Activated CD8-positive, alpha-beta T cell treated with anti-CD3 and anti-CD28 coated beads for 36 hours (primary cell): ENCODE data around the gene FMNL3. TPM values are rescaled to one million over a fixed set of nuclear protein-coding genes. Genes with fewer than 3 reads are reported as not detected.

ENCODE experiments used
- ATAC-seq: fragments of 200-7000 bp; cut with Tn5 transposase; one replicate; pipeline ENCODE4 v1.10.0; 2021; ENCODE audit warnings: mild to moderate bottlenecking, moderate library complexity
- CTCF ChIA-PET: fragments of 350-600 bp; sonication (Branson Sonifier 250); formaldehyde crosslinking; loops from one replicate; lab custom pipeline; 2021; ENCODE audit warnings: antibody characterized with exemption; lab: Charles Lee
- POLR2A ChIA-PET: fragments of 350-600 bp; sonication (Branson Sonifier 250); formaldehyde crosslinking; loops from one replicate; lab custom pipeline; 2021; ENCODE audit warnings: antibody characterized with exemption; lab: Charles Lee
- DNase-seq: peaks from one replicate; pipeline ENCODE4 v3.0.0-alpha.2; 2020
- H3K27ac Mint-ChIP-seq: one replicate; pipeline ENCODE4 v1.8.0; 2021; ENCODE audit warnings: mild to moderate bottlenecking, mixed read lengths
- H3K27me3 Mint-ChIP-seq: one replicate; pipeline ENCODE4 v1.8.0; 2021; ENCODE audit warnings: mixed read lengths
- H3K36me3 Mint-ChIP-seq: one replicate; pipeline ENCODE4 v1.8.0; 2021; ENCODE audit warnings: low read depth, mixed read lengths
- H3K4me1 Mint-ChIP-seq: one replicate; pipeline ENCODE4 v1.8.0; 2021; ENCODE audit warnings: low read depth, mixed read lengths
- H3K4me3 Mint-ChIP-seq: one replicate; pipeline ENCODE4 v1.8.0; 2021; ENCODE audit warnings: mild to moderate bottlenecking, moderate library complexity, mixed read lengths
- H3K9me3 Mint-ChIP-seq: one replicate; pipeline ENCODE4 v1.8.0; 2021; ENCODE audit warnings: mixed read lengths
- intact Hi-C: fragments of 100-400 bp; cut with micrococcal nuclease; formaldehyde crosslinking; loops from one replicate; pipeline ENCODE4 v1.10.0; 2022
- total RNA-seq, 2 experiments: library from RNA; stranded (reverse); gene quantifications; one replicate each; pipeline ENCODE4 v1.2.3, GENCODE V29; 2021
- TF ChIP-seq, protein P1 (sequence below): fragments of 200-600 bp; IDR thresholded peaks from one replicate; pipeline ENCODE4 v1.8.0; 2022; ENCODE audit warnings: antibody characterized with exemption, mild to moderate bottlenecking

FMNL3 gene
- total RNA-seq, 2 experiments from 2014 or later, result 22.8 to 23.5 TPM

DNA sequence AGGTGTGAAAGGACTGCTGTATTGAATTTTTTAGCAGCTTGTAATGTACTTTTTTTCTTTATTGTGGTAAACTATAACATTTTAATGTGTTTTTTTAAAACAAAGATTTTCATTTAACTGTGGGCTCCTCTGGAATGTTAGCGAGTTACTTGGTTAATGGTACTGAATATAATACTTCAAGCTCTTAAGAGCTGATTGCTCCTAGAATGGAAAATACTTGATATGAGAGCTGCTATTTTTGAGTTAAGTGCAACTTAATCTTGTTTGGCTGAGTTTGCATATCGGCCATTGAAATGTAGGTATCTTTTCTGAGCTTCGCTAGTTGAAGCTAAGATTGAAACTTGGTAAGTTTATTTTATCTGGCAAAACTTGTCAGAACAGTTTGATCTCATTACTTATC lies 41.6 kb upstream of the FMNL3 start:
- intact Hi-C loops, result loop anchor here (2.0 kb wide), 1 partner anchor 14 kb away; no protein-coding TSS in a partner anchor
- no peak for ATAC-seq
- H3K4me1 Mint-ChIP-seq, result peaks cover 90% of the 10 kb centered on the region
- CTCF ChIA-PET, result interaction anchor here (0.7 to 8.5 kb wide), 7 partner anchors 8 to 218 kb away, joined by 3 to 104 read pairs (median 5); partner anchors contain the start of gene TMBIM6
- H3K27ac Mint-ChIP-seq, result peak overlapping the region; percentile 96
- TF ChIP-seq, protein P1, sequence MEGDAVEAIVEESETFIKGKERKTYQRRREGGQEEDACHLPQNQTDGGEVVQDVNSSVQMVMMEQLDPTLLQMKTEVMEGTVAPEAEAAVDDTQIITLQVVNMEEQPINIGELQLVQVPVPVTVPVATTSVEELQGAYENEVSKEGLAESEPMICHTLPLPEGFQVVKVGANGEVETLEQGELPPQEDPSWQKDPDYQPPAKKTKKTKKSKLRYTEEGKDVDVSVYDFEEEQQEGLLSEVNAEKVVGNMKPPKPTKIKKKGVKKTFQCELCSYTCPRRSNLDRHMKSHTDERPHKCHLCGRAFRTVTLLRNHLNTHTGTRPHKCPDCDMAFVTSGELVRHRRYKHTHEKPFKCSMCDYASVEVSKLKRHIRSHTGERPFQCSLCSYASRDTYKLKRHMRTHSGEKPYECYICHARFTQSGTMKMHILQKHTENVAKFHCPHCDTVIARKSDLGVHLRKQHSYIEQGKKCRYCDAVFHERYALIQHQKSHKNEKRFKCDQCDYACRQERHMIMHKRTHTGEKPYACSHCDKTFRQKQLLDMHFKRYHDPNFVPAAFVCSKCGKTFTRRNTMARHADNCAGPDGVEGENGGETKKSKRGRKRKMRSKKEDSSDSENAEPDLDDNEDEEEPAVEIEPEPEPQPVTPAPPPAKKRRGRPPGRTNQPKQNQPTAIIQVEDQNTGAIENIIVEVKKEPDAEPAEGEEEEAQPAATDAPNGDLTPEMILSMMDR, result no peak
- no peak for DNase-seq
- H3K27me3 Mint-ChIP-seq, result no peaks in the 10 kb centered on the region
- H3K4me3 Mint-ChIP-seq, result peak overlapping the region; percentile 77
- POLR2A ChIA-PET, result interaction anchor here (0.7 to 5.4 kb wide), 10 partner anchors 8 to 382 kb away, joined by 3 to 74 read pairs (median 4); partner anchors contain the start of genes SPATS2 and TMBIM6
- peaks cover 70% of the 10 kb centered on the region for H3K36me3 Mint-ChIP-seq
- no peaks in the 10 kb centered on the region for H3K9me3 Mint-ChIP-seq

DNA sequence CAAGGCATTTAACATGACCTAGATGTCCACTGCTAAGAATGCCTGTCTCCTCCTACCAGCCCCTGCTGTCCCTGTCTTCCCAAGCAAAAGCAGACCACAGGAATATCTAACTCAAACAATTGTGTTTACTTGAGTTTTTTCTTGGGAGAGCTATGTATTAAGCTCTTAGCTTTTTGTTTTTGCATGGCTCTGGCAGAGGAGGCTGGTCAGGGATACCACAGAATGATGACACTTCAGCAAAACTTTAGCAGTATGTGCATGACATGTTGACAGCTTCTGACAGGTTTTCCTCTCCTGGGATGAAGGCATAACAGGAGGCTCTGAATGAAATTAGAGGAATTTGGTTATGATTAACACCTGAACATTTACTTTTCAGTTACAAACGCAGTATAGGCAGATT lies 41.1 kb upstream of the FMNL3 start:
- Mint-ChIP-seq H3K4me3 (peak overlapping the region; percentile 77), H3K9me3 (no peaks in the 10 kb centered on the region), H3K27me3 (no peaks in the 10 kb centered on the region), H3K4me1 (peaks cover 90% of the 10 kb centered on the region), H3K36me3 (peaks cover 70% of the 10 kb centered on the region), H3K27ac (peak overlapping the region; percentile 96)
- CTCF ChIA-PET, result interaction anchor here (0.9 to 8.5 kb wide), 5 partner anchors 13 to 219 kb away, joined by 3 to 104 read pairs (median 4); no protein-coding TSS in a partner anchor
- no peak for DNase-seq
- intact Hi-C loops, result loop anchor here (2.0 kb wide), 1 partner anchor 14 kb away; no protein-coding TSS in a partner anchor
- POLR2A ChIA-PET, result interaction anchor here (0.7 to 5.4 kb wide), 6 partner anchors 12 to 381 kb away, joined by 3 to 74 read pairs (median 3); partner anchors contain the start of gene SPATS2
- ATAC-seq, result no peak
- TF ChIP-seq, protein P1, result no peak

DNA sequence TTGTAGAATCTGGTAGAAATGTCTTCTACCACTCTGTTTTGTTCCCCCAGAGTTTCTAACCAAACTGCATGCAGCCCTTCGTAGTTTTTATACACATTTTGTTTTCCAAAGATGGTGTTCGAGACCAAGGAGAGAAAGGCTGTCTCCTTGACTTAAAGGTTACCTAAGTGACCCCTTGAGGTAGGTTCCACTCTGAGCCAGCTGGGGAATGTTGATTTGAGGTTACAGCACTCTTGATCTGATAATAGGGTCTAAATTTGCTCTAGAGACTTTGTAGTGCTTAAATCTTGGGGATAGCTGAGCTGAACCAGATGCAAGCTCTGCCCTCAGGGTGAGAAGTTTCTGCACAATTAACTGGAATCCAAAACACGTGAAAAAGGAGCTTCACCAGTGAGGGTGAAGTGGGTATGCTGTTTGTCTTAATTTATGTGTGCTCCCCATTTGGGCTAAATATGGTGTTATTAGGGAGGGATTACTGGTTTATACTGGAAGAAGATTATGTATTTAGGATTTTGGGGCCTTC lies 37.2 kb upstream of the FMNL3 start:
- ChIA-PET CTCF (interaction anchor here (1.7 to 8.5 kb wide), 3 partner anchors 17 to 95 kb away, joined by 6 to 104 read pairs (median 35); no protein-coding TSS in a partner anchor), POLR2A (interaction anchor here (0.8 to 1.4 kb wide), 4 partner anchors 10 to 121 kb away, joined by 3 to 4 read pairs (median 3); partner anchors contain the start of gene PRPF40B)
- Mint-ChIP-seq H3K4me3 (peak overlapping the region; percentile 63), H3K36me3 (peaks cover 54% of the 10 kb centered on the region), H3K4me1 (peaks cover 61% of the 10 kb centered on the region), H3K27ac (peak overlapping the region; percentile 84), H3K27me3 (no peaks in the 10 kb centered on the region), H3K9me3 (no peaks in the 10 kb centered on the region)
- no peak for ATAC-seq
- TF ChIP-seq, protein P1, result no peak
- intact Hi-C loops, result no loop called here
- no peak for DNase-seq

DNA sequence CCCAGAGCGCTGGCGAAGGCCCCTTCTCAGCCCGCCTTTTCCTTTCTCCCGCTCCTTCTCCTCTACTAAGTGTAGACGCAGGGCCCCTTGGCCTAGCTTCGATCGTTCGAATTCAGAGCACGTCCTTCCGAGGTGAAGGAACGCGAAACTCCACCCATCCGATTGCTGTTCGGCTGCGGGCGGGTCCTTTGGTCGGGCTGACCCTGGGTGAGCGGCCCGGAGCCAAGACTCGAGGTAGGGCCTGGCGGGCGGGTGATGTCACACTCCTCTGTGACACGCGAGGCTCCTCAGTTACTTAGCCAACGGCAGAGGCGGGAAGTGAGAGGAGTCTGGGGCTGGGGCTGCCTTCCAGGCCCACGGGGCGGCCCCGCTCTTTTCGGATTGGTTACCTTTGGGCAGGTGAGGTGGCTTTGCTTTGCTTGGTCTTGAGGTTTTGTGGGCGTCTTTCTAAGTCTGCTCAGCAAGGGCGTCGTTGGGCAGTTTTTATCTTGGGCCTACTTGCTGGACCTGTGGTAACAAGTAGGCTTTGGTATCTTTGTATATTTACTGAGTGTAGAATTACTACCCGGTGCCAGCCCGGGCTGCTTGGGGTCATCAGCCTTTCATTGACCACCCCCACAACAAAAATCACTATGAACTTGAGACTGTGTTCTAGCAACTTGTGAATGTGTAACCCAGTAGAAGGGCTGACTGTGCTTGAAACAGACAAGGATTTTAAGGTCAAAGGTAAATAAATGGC lies 34.8 kb upstream of the FMNL3 start:
- ATAC-seq (peak; percentile 71), DNase-seq (peak; percentile 96)
- ChIA-PET POLR2A (interaction anchor here (0.7 to 2.3 kb wide), 36 partner anchors 8 to 553 kb away, joined by 3 to 48 read pairs (median 4); partner anchors contain the start of genes BCDIN3D, FMNL3, NCKAP5L and TUBA1A), CTCF (interaction anchor here (0.6 to 8.5 kb wide), 54 partner anchors 8 to 510 kb away, joined by 3 to 104 read pairs (median 5); partner anchors contain the start of genes BCDIN3D, NCKAP5L, PRPF40B and TROAP)
- TF ChIP-seq, protein P1, result no peak
- no peaks in the 10 kb centered on the region for H3K9me3 Mint-ChIP-seq
- H3K27me3 Mint-ChIP-seq, result no peaks in the 10 kb centered on the region
- H3K27ac Mint-ChIP-seq, result peak overlapping the region; percentile 95
- H3K4me3 Mint-ChIP-seq, result peak overlapping the region; percentile 99
- peaks cover 42% of the 10 kb centered on the region for H3K36me3 Mint-ChIP-seq
- intact Hi-C loops, result loop anchor here (1.0 to 2.0 kb wide), 2 partner anchors 8 to 21 kb away; no protein-coding TSS in a partner anchor
- peaks cover 38% of the 10 kb centered on the region for H3K4me1 Mint-ChIP-seq
